Central memory CD8-positive, alpha-beta T cell (primary cell): ENCODE results near the gene KIZ.

Source experiments
- ATAC-seq: fragments of 150-1000 bp; cut with Tn5 transposase; replicated peaks from 2 replicates; pipeline ENCODE4 v1.10.0; 2022; ENCODE audit warnings: mild to moderate bottlenecking, moderate FRiP score, moderate number of reproducible peaks; ENCODE audit not compliant: poor library complexity, severe bottlenecking; ENCODE audit errors: extremely low read depth
- DNase-seq, 2 donors: peaks; one replicate each; pipeline ENCODE4 v3.0.0; 2021; ENCODE audit warnings: low spot score in 2 of 2
- H3K27ac Mint-ChIP-seq: one replicate; pipeline ENCODE4 v1.8.0; 2022; ENCODE audit warnings: low read depth, mild to moderate bottlenecking, moderate library complexity, mixed read lengths
- H3K27me3 Mint-ChIP-seq: one replicate; pipeline ENCODE4 v1.8.0; 2022; ENCODE audit warnings: mixed read lengths
- H3K36me3 Mint-ChIP-seq: one replicate; pipeline ENCODE4 v1.8.0; 2022; ENCODE audit warnings: mild to moderate bottlenecking, moderate library complexity, mixed read lengths; ENCODE audit not compliant: insufficient read depth
- H3K4me1 Mint-ChIP-seq: one replicate; pipeline ENCODE4 v1.8.0; 2022; ENCODE audit warnings: mixed read lengths
- H3K4me3 Mint-ChIP-seq: one replicate; pipeline ENCODE4 v1.8.0; 2022; ENCODE audit warnings: mild to moderate bottlenecking, moderate library complexity, mixed read lengths
- H3K9me3 Mint-ChIP-seq: one replicate; pipeline ENCODE4 v1.8.0; 2022; ENCODE audit warnings: mixed read lengths

The KIZ gene

GRCh38 chr20:21125849-21126580, at the start of gene KIZ:
Gene KIZ (plus strand): TSS chr20:21126082. CDS start chr20:21126116, 34 bp downstream.
- Mint-ChIP-seq H3K36me3 (peaks cover 5% of the 10 kb centered on the region), H3K27ac (peak within 1 kb of the TSS; percentile 5), H3K9me3 (no peaks in the 10 kb centered on the region), H3K4me3 (peak within 1 kb of the TSS; percentile 92), H3K4me1 (peaks cover 23% of the 10 kb centered on the region), H3K27me3 (no peaks in the 10 kb centered on the region)
- peak; percentile 96 to 99 for DNase-seq
- ATAC-seq, result peak; percentile 98

DNA sequence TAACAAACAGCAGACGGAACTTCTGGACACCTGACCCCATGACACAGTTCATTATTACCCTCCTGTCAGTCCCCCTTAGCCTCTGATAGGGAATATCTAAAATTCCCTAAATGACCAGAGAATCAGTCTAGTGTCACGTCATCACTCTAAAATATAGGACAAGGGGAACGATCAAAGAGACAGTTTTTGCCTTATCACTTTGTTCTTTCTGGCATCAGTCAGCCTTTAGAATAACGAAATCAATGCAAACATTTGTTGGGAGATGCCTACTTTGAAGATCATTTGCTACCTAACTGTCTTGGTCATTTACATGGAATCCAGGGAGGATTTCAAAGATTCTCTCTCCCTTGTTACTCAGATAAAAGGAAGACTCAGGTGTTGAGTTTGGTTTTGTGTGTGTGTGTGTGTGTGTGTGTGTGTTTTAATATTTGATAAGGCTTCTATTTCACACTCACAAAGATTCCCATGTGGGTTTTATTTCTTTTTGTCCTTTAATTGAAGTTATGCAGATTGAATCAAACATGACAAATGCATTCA, 48.0 kb upstream of the KIZ start:
- H3K27ac Mint-ChIP-seq, result no peak overlapping the region
- H3K4me1 Mint-ChIP-seq, result no peaks in the 10 kb centered on the region
- ATAC-seq (no peak), DNase-seq (no peak)
- no peaks in the 10 kb centered on the region for H3K36me3 Mint-ChIP-seq
- H3K27me3 Mint-ChIP-seq, result peaks cover 54% of the 10 kb centered on the region
- no peak overlapping the region for H3K4me3 Mint-ChIP-seq
- no peaks in the 10 kb centered on the region for H3K9me3 Mint-ChIP-seq

DNA sequence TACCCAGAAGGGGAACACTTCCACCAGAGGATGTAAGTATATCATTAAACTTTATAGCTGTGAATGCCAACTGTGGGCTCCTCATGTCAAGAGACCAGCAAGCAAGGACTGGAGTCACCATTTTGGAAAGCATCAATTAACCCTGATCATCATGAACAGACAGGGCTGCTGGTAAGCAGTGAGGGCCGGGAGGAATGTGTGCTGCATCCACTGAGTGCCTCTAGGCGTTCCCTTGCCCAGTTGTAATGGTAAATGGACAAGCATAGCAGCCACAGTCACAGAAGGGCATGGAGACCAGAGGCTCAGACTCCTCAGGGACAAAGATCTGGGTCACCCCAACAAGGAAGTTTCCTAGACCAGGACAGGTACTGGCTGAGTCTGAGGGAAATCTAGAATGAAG, 43.3 kb upstream of the KIZ start:
- DNase-seq (no peak), ATAC-seq (no peak)
- Mint-ChIP-seq H3K4me3 (no peak overlapping the region), H3K27me3 (peaks cover 63% of the 10 kb centered on the region), H3K36me3 (no peaks in the 10 kb centered on the region), H3K9me3 (no peaks in the 10 kb centered on the region), H3K4me1 (no peaks in the 10 kb centered on the region), H3K27ac (no peak overlapping the region)

GRCh38 chr20:21083825-21084325, 42.0 kb upstream of the KIZ start:
- Mint-ChIP-seq H3K27ac (no peak overlapping the region), H3K4me1 (no peaks in the 10 kb centered on the region), H3K9me3 (no peaks in the 10 kb centered on the region), H3K36me3 (no peaks in the 10 kb centered on the region), H3K27me3 (peaks cover 63% of the 10 kb centered on the region), H3K4me3 (no peak overlapping the region)
- ATAC-seq (no peak), DNase-seq (no peak)

DNA sequence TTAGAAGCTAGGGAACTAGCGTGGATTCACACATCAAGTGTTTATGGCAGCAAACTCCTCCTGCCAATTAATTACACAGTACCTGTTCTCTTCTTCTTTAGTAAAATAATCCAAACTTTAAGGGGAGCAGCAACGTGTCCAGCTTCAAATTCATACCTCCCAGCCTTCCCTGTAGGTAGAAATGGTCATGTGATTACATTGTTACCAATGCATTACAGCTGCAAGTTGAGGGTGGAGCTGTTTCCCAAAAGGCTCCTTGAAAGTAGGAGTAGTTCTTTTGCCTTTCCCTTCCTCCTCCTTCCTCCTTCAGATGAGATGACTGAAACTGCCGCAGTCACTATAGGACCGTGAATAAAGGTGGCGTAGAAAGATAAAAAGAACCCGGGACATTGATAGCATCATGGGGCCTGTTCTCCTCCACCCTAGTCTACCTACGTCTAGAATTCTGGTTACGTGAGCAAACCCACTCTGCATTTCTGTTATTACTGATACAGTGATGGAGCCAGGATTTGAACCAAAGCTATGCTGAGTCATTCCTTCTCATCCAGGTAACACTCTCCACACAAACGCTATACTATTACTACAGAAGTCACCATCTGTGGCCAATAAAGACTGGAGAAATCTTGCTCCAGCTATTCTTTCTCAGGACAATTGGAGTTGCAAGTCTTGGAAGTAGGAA, 37.9 kb upstream of the KIZ start:
- H3K9me3 Mint-ChIP-seq, result no peaks in the 10 kb centered on the region
- no peak for ATAC-seq
- no peaks in the 10 kb centered on the region for H3K4me1 Mint-ChIP-seq
- no peak overlapping the region for H3K4me3 Mint-ChIP-seq
- no peak for DNase-seq
- H3K27ac Mint-ChIP-seq, result no peak overlapping the region
- peaks cover 78% of the 10 kb centered on the region for H3K27me3 Mint-ChIP-seq
- no peaks in the 10 kb centered on the region for H3K36me3 Mint-ChIP-seq

- no peak for DNase-seq
- Mint-ChIP-seq H3K9me3 (no peaks in the 10 kb centered on the region), H3K36me3 (no peaks in the 10 kb centered on the region), H3K27me3 (peaks cover 81% of the 10 kb centered on the region), H3K4me1 (no peaks in the 10 kb centered on the region), H3K27ac (no peak overlapping the region), H3K4me3 (no peak overlapping the region)
- no peak for ATAC-seq
Observed at GRCh38 chr20:21089391-21089790, 36.5 kb upstream of the KIZ start.

- H3K27ac Mint-ChIP-seq, result no peak overlapping the region
- DNase-seq (no peak), ATAC-seq (no peak)
- H3K4me1 Mint-ChIP-seq, result no peaks in the 10 kb centered on the region
- H3K9me3 Mint-ChIP-seq, result no peaks in the 10 kb centered on the region
- peaks cover 76% of the 10 kb centered on the region for H3K27me3 Mint-ChIP-seq
- no peak overlapping the region for H3K4me3 Mint-ChIP-seq
- H3K36me3 Mint-ChIP-seq, result no peaks in the 10 kb centered on the region
Observed at GRCh38 chr20:21090111-21090618, 35.7 kb upstream of the KIZ start.

- H3K27ac Mint-ChIP-seq, result no peak overlapping the region
- ATAC-seq (no peak), DNase-seq (no peak)
- no peaks in the 10 kb centered on the region for H3K9me3 Mint-ChIP-seq
- H3K27me3 Mint-ChIP-seq, result peaks cover 75% of the 10 kb centered on the region
- H3K4me1 Mint-ChIP-seq, result no peaks in the 10 kb centered on the region
- H3K36me3 Mint-ChIP-seq, result no peaks in the 10 kb centered on the region
- no peak overlapping the region for H3K4me3 Mint-ChIP-seq
Observed at GRCh38 chr20:21090721-21091120, 35.2 kb upstream of the KIZ start.

- H3K27me3 Mint-ChIP-seq, result peaks cover 86% of the 10 kb centered on the region
- no peak for ATAC-seq
- no peaks in the 10 kb centered on the region for H3K36me3 Mint-ChIP-seq
- H3K27ac Mint-ChIP-seq, result no peak overlapping the region
- no peaks in the 10 kb centered on the region for H3K4me1 Mint-ChIP-seq
- no peak for DNase-seq
- no peak overlapping the region for H3K4me3 Mint-ChIP-seq
- no peaks in the 10 kb centered on the region for H3K9me3 Mint-ChIP-seq
Observed at GRCh38 chr20:21092806-21093205, 33.1 kb upstream of the KIZ start.

DNA sequence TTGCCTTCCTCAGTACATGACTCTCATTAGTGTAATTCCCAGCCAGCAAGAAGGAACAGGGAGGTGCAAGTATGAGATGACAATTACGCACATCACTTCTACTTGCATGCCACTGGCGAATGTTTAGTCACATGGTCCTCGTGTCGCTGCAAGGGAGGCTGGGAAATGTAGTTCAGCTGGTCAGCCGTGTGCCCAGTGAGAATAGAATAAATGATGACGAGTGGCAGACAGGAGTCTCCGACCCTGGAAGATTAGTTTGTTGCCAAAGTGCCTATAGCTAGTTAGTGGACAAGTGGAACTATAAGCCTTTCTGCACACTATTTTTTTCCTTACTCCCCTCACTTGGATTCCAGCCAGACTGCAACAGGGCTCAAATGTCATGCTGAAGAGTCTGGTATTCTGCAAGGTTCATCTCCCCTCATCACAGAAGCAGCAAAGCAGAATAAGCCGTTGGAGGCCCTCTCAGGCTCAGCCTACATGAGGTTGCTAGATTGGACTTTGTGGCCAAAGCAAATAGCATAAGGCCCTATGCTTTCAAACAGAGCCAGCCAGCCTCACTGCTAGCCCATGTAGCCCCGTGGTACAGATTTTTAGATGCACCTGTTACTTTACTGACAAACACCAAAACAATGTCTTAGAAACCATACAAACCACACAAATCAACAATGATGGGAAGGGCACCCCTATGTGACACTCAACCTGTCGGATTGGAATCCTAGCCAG, 29.4 kb upstream of the KIZ start:
- Mint-ChIP-seq H3K36me3 (peaks cover 13% of the 10 kb centered on the region), H3K4me1 (peaks cover 8% of the 10 kb centered on the region), H3K9me3 (no peaks in the 10 kb centered on the region), H3K27ac (no peak overlapping the region), H3K4me3 (no peak overlapping the region), H3K27me3 (peaks cover 69% of the 10 kb centered on the region)
- DNase-seq (no peak), ATAC-seq (no peak)

DNA sequence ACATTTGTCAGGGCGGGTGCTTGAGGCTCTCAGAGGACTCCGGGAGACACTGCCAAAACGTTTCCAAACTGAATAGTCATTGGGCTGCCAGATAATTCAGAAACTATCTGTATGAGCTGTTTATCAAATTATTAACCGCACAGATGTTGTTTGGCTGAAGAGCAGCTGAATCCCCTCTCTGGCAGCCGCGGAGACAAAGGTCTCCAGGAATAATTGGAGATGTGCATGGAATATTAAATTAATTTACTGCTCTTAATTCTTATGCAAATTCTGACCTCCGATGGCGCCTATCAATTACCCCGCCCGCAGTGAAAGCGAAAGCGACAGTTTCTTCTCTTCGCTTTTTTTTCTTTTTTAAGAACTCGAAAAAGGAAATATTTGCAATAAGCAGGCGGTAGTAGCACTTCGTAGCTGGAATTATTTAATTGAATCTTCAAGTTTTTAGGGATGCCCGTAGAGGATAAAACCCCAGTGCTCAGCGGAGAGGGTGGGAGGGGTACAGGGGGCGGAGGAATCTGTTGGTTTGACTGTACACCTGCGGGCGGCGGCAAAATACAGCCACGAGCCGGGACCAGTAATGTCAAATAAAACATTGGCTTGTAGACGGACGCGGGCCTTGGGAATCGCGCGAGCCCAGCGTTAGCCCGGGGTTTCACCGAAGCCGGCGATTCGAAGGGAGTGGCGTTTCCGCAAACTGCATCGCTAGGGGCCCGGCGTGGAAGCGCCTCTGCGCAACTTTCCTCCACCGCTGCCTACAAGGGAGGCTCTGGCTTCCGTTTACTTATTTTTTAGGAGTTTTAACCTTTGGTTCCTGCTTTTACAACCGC, 25.9 kb upstream of the KIZ start:
- H3K9me3 Mint-ChIP-seq, result no peaks in the 10 kb centered on the region
- ATAC-seq (peak; percentile 50), DNase-seq (peak in 1 of 2 donors; percentile 25)
- peak overlapping the region; percentile 93 for H3K27ac Mint-ChIP-seq
- peaks cover 63% of the 10 kb centered on the region for H3K27me3 Mint-ChIP-seq
- peaks cover 20% of the 10 kb centered on the region for H3K4me1 Mint-ChIP-seq
- H3K36me3 Mint-ChIP-seq, result peaks cover 18% of the 10 kb centered on the region
- H3K4me3 Mint-ChIP-seq, result peak overlapping the region; percentile 94
